Osteocyte (in vitro differentiated cells): Measurements from ENCODE around the gene FAP. TPM values are rescaled to one million over a fixed set of nuclear protein-coding genes. Genes with fewer than 3 reads are reported as not detected.
A peak's percentile ranks its signal among the peaks of the same experiment; 100 is the strongest.

Experiments
- DNase-seq: peaks from one replicate; pipeline ENCODE4 v3.0.0; 2021; ENCODE audit warnings: mixed read lengths; ENCODE audit not compliant: unreplicated experiment; ENCODE audit errors: extremely low spot score
- H3K27ac Mint-ChIP-seq: one replicate; pipeline ENCODE4 v1.8.0; 2021; ENCODE audit warnings: mild to moderate bottlenecking, mixed read lengths; ENCODE audit not compliant: unreplicated experiment
- H3K27me3 Mint-ChIP-seq: one replicate; pipeline ENCODE4 v1.8.0; 2021; ENCODE audit warnings: mixed read lengths; ENCODE audit not compliant: unreplicated experiment
- H3K36me3 Mint-ChIP-seq: one replicate; pipeline ENCODE4 v1.8.0; 2021; ENCODE audit warnings: mixed read lengths; ENCODE audit not compliant: unreplicated experiment
- H3K4me1 Mint-ChIP-seq: one replicate; pipeline ENCODE4 v1.8.0; 2021; ENCODE audit warnings: mixed read lengths; ENCODE audit not compliant: unreplicated experiment
- H3K4me3 Mint-ChIP-seq: one replicate; pipeline ENCODE4 v1.8.0; 2021; ENCODE audit warnings: mild to moderate bottlenecking, moderate library complexity, mixed read lengths; ENCODE audit not compliant: unreplicated experiment
- H3K9me3 Mint-ChIP-seq: one replicate; pipeline ENCODE4 v1.8.0; 2021; ENCODE audit warnings: mixed read lengths; ENCODE audit not compliant: unreplicated experiment
- total RNA-seq: library from RNA; stranded (reverse); gene quantifications from 2 replicates; pipeline ENCODE4 v1.2.1, GENCODE V29; 2021
- TF ChIP-seq, protein P1 (sequence below): fragments of 200-600 bp; sonication (generic); IDR thresholded peaks from 2 replicates; pipeline ENCODE4 v1.5.0; 2021; ENCODE audit warnings: antibody characterized with exemption, mild to moderate bottlenecking, moderate library complexity

The FAP gene
- total RNA-seq, 1 donor from 2014 or later, result 38.1 TPM

DNA sequence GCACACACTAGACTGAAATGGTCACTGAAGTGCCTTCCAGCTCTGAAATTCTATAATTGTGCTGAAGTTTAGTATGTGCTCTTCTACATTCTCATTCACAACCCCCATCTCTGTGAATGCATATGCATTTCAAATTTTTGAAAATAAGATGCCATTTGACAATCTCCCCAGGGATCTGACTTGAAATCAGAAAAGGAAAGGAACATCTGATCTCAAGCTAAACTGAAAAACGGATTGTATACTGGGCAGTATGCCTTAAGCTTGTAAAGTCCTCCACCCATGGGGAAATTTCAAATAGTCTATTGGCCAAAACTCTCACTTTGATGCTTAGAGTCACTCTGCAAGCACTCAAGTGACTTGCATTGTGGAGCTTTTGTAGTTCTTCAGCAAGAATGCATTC, 22.9 kb downstream of the FAP start:
- TF ChIP-seq, protein P1, sequence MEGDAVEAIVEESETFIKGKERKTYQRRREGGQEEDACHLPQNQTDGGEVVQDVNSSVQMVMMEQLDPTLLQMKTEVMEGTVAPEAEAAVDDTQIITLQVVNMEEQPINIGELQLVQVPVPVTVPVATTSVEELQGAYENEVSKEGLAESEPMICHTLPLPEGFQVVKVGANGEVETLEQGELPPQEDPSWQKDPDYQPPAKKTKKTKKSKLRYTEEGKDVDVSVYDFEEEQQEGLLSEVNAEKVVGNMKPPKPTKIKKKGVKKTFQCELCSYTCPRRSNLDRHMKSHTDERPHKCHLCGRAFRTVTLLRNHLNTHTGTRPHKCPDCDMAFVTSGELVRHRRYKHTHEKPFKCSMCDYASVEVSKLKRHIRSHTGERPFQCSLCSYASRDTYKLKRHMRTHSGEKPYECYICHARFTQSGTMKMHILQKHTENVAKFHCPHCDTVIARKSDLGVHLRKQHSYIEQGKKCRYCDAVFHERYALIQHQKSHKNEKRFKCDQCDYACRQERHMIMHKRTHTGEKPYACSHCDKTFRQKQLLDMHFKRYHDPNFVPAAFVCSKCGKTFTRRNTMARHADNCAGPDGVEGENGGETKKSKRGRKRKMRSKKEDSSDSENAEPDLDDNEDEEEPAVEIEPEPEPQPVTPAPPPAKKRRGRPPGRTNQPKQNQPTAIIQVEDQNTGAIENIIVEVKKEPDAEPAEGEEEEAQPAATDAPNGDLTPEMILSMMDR, result no peak
- no peaks in the 10 kb centered on the region for H3K27me3 Mint-ChIP-seq
- no peak overlapping the region for H3K4me3 Mint-ChIP-seq
- no peak for DNase-seq
- peaks cover 38% of the 10 kb centered on the region for H3K36me3 Mint-ChIP-seq
- no peak overlapping the region for H3K27ac Mint-ChIP-seq
- no peaks in the 10 kb centered on the region for H3K9me3 Mint-ChIP-seq
- peaks cover 25% of the 10 kb centered on the region for H3K4me1 Mint-ChIP-seq

DNA sequence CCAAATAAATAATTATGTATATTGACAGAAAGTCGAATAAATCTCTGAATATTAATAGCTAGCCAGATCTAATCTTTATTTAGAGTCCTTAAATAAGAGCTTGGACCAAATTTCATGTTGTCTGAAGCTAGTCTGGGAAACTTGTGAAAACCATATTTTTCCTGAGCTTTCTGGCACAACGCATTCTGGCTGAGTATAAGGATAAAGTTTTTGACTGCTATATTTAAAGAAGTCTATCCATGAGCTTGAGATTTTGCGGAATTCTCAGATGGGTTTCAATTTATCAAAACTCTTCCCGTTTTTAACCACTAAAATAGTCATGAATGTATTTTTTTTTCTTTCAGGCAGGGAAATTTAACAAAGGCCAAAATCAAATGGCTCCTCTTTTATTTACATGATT, 23.8 kb downstream of the FAP start:
- Mint-ChIP-seq H3K27ac (no peak overlapping the region), H3K36me3 (peaks cover 37% of the 10 kb centered on the region), H3K4me3 (no peak overlapping the region), H3K27me3 (no peaks in the 10 kb centered on the region), H3K4me1 (peaks cover 25% of the 10 kb centered on the region), H3K9me3 (no peaks in the 10 kb centered on the region)
- no peak for DNase-seq
- TF ChIP-seq, protein P1, result no peak

DNA sequence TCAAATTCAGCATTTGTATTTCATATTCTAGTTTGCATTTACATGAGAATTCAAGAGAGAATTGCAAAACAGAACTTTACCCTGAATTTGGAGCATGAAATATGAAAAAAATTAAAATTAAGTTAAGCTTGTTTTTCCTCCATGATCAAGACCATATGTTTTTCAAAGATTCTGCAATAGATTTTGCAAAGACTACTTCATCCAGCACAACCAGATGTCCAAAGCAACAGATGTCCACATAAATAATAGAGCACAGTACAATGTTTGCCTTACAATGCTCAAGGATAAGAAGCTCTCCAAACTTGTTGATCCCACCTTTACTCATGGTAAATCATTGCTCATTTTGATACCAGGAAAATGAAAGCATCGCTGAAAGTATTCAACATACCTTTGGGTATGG, 25.6 kb downstream of the FAP start:
- TF ChIP-seq, protein P1, result no peak
- H3K9me3 Mint-ChIP-seq, result no peaks in the 10 kb centered on the region
- no peak for DNase-seq
- no peak overlapping the region for H3K4me3 Mint-ChIP-seq
- H3K27ac Mint-ChIP-seq, result peak overlapping the region; percentile 51
- H3K36me3 Mint-ChIP-seq, result peaks cover 37% of the 10 kb centered on the region
- no peaks in the 10 kb centered on the region for H3K27me3 Mint-ChIP-seq
- peaks cover 25% of the 10 kb centered on the region for H3K4me1 Mint-ChIP-seq

DNA sequence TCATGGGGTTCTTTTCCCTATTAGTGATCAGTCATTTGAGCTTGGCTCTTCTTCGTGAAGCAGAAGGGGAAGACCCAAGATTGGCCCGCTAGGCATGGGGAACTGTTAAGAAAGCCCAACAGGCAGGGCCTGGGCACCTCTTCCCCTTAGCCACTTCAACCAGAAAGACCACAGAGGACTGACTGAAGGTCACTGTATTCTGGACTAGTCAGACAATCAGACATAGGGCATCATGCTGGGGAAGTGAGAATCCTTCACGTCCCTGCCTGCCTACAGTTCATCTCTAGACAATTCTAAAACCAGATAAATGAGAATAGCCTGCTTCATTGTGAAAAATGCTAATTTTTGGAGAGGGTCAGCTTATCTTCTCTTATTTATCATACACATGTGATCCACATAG, 28.1 kb downstream of the FAP start:
- no peak overlapping the region for H3K4me3 Mint-ChIP-seq
- peaks cover 34% of the 10 kb centered on the region for H3K4me1 Mint-ChIP-seq
- no peak for DNase-seq
- TF ChIP-seq, protein P1, result no peak
- H3K36me3 Mint-ChIP-seq, result peaks cover 37% of the 10 kb centered on the region
- no peaks in the 10 kb centered on the region for H3K27me3 Mint-ChIP-seq
- no peak overlapping the region for H3K27ac Mint-ChIP-seq
- peaks cover 3% of the 10 kb centered on the region for H3K9me3 Mint-ChIP-seq

DNA sequence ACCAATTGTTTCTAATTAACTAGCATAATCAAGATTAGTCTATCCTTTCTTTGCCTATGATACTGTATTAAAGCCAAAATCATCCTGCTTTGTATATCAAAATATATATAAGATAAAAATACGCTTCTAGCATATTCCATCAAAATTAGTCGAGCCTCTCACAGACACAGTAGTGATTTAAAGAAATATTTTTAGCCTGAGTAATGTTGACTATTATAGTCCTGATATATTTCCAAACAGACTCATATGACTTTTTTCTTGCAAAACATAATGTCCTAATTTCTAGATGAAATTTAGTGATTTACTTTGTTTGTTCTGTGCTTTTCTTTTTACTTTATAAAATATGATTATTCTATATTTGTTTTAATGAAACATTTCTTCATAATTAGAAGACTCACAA, 30.9 kb downstream of the FAP start:
- H3K27me3 Mint-ChIP-seq, result no peaks in the 10 kb centered on the region
- H3K27ac Mint-ChIP-seq, result no peak overlapping the region
- no peak overlapping the region for H3K4me3 Mint-ChIP-seq
- no peak for DNase-seq
- H3K9me3 Mint-ChIP-seq, result peaks cover 3% of the 10 kb centered on the region
- peaks cover 22% of the 10 kb centered on the region for H3K4me1 Mint-ChIP-seq
- TF ChIP-seq, protein P1, result no peak
- H3K36me3 Mint-ChIP-seq, result peaks cover 37% of the 10 kb centered on the region
